B cell (primary cell): ENCODE results near the gene SLIT3. TPM values are rescaled to one million over a fixed set of nuclear protein-coding genes. Genes with fewer than 3 reads are reported as not detected.

Experiments used
- ATAC-seq: fragments of 200-7000 bp; cut with Tn5 transposase; one replicate; pipeline ENCODE4 v1.10.0; 2021; ENCODE audit warnings: low read depth, mild to moderate bottlenecking, moderate number of reproducible peaks, moderate library complexity
- CTCF ChIA-PET: fragments of 350-600 bp; sonication (Branson Sonifier 250); formaldehyde crosslinking; loops from one replicate; lab custom pipeline; 2021; ENCODE audit warnings: antibody characterized with exemption, inconsistent platforms; lab: Charles Lee
- POLR2A ChIA-PET: fragments of 350-600 bp; sonication (Branson Sonifier 250); formaldehyde crosslinking; loops from one replicate; lab custom pipeline; 2021; ENCODE audit warnings: antibody characterized with exemption; lab: Charles Lee
- DNase-seq: peaks from one replicate; pipeline ENCODE4 v3.0.0; 2013
- H2AFZ ChIP-seq: 2 replicates; pipeline ENCODE4 v1.6.1; 2012; ENCODE audit warnings: mild to moderate bottlenecking, low read depth, low read length; ENCODE audit not compliant: insufficient read depth, poor library complexity, severe bottlenecking
- H3K27ac ChIP-seq, 2 donors: 1 replicate in 1 of 2; 2 replicates in 1 of 2; pipeline ENCODE4 v1.5.1; 2012 to 2013; ENCODE audit warnings: low read length in 2 of 2, mild to moderate bottlenecking in 2 of 2, moderate library complexity in 1 of 2
- H3K27me3 ChIP-seq, 4 experiments: fragments of 200-600 bp in 1 of 4; sonication (generic) in 1 of 4; replicated peaks in 1 of 4; 1 replicate in 2 of 4; 2 replicates in 2 of 4; pipeline versions ENCODE4 v1.6.1 to v1.7.0; 2013 to 2016; ENCODE audit warnings: low read length in 3 of 4, mild to moderate bottlenecking in 2 of 4, mixed read lengths in 1 of 4, moderate library complexity in 1 of 4; ENCODE audit not compliant: insufficient read depth in 4 of 4, control insufficient read depth in 3 of 4; ENCODE audit errors: control extremely low read depth in 1 of 4
- H3K36me3 ChIP-seq, 2 experiments: replicated peaks in 1 of 2; 1 replicate in 1 of 2; 2 replicates in 1 of 2; pipeline versions ENCODE4 v1.6.1 to v1.7.1; 2013; ENCODE audit warnings: low read length in 1 of 2; ENCODE audit not compliant: insufficient read depth in 2 of 2, control insufficient read depth in 1 of 2; ENCODE audit errors: control extremely low read depth in 1 of 2, extremely low read depth in 1 of 2
- H3K4me1 ChIP-seq, 2 donors: fragments of 200-600 bp in 1 of 2; sonication (generic) in 1 of 2; 1 replicate in 1 of 2; 2 replicates in 1 of 2; pipeline versions ENCODE4 v1.5.1 to v1.6.1; 2013 to 2017; ENCODE audit warnings: low read length in 2 of 2; ENCODE audit not compliant: control insufficient read depth in 2 of 2, insufficient read depth in 2 of 2
- H3K4me2 ChIP-seq: replicated peaks from 2 replicates; pipeline ENCODE3; 2012; ENCODE audit warnings: mild to moderate bottlenecking, low read depth, low read length; ENCODE audit not compliant: poor library complexity, severe bottlenecking
- H3K4me3 ChIP-seq, 5 experiments: fragments of 200-600 bp in 1 of 5; sonication (generic) in 1 of 5; 1 replicate in 3 of 5; 2 replicates in 2 of 5; pipeline versions ENCODE4 v1.5.1 to v1.7.0; 2011 to 2016; ENCODE audit warnings: low read length in 4 of 5, mild to moderate bottlenecking in 4 of 5, low read depth in 2 of 5, control low read depth in 1 of 5, moderate library complexity in 1 of 5; ENCODE audit not compliant: insufficient read depth in 1 of 5; ENCODE audit errors: control extremely low read depth in 1 of 5, extremely low read depth in 1 of 5
- H3K79me2 ChIP-seq: fragments of 200-600 bp; sonication (generic); one replicate; pipeline ENCODE4 v1.6.0; 2016; ENCODE audit warnings: low read length; ENCODE audit not compliant: control insufficient read depth, insufficient read depth
- H3K9ac ChIP-seq: fragments of 200-600 bp; sonication (generic); 2 replicates; pipeline ENCODE4 v1.6.1; 2017; ENCODE audit warnings: mild to moderate bottlenecking, low read length, moderate library complexity
- H3K9me3 ChIP-seq, 3 donors: one replicate each; pipeline versions ENCODE4 v1.6.1 to v1.7.1; 2013; ENCODE audit warnings: low read length in 2 of 3; ENCODE audit not compliant: control insufficient read depth in 2 of 3, insufficient read depth in 1 of 3; ENCODE audit errors: control extremely low read depth in 1 of 3
- H4K20me1 ChIP-seq: 2 replicates; pipeline ENCODE4 v1.6.0; 2012; ENCODE audit warnings: mild to moderate bottlenecking, low read length; ENCODE audit not compliant: insufficient read depth, control insufficient read depth, poor library complexity, severe bottlenecking
- H3K27ac Mint-ChIP-seq: one replicate; pipeline ENCODE4 v1.8.0; 2021; ENCODE audit warnings: mixed read lengths
- H3K27me3 Mint-ChIP-seq: one replicate; pipeline ENCODE4 v1.8.0; 2021; ENCODE audit warnings: mixed read lengths
- H3K4me1 Mint-ChIP-seq: one replicate; pipeline ENCODE4 v1.8.0; 2021; ENCODE audit warnings: mixed read lengths
- H3K4me3 Mint-ChIP-seq: one replicate; pipeline ENCODE4 v1.8.0; 2021; ENCODE audit warnings: mixed read lengths
- H3K9me3 Mint-ChIP-seq: one replicate; pipeline ENCODE4 v1.8.0; 2022; ENCODE audit warnings: mixed read lengths; ENCODE audit not compliant: insufficient read depth
- CTCF ChIP-seq: fragments of 200-600 bp; IDR thresholded peaks from one replicate; pipeline ENCODE4 v1.8.0; 2022; ENCODE audit warnings: antibody characterized with exemption, mild to moderate bottlenecking
- EZH2 ChIP-seq: IDR thresholded peaks from 2 replicates; pipeline ENCODE4 v1.6.1; 2012; ENCODE audit warnings: borderline replicate concordance, low read depth, mild to moderate bottlenecking, moderate library complexity, low read length; ENCODE audit not compliant: insufficient read depth, poor library complexity, severe bottlenecking
- WGBS: methylation state at CpG from one replicate; pipeline ENCODE4 v1.1.5; 2013; ENCODE audit warnings: missing lambda C conversion rate; ENCODE audit not compliant: insufficient coverage; 5-methylcytosine and 5-hydroxymethylcytosine counted together
- intact Hi-C: fragments of 100-400 bp; cut with micrococcal nuclease; formaldehyde crosslinking; loops from one replicate; pipeline ENCODE4 v1.10.0; 2022
- polyA plus RNA-seq: library from polyadenylated mRNA; depleted of rRNA; stranded (reverse); fragments of >200 nt; gene quantifications from 2 replicates; pipeline ENCODE4 v1.2.3, GENCODE V29; 2012
- total RNA-seq, 2 donors: library from RNA; stranded (reverse); fragments of 120-200 nt in 1 of 2; gene quantifications; 1 replicate in 1 of 2; 2 replicates in 1 of 2; pipeline versions ENCODE4 v1.2.3 to v1.2.4, GENCODE V29; 2013 to 2022

SLIT3 gene
- total and polyA plus RNA-seq, 2 donors (not counting 1 experiment from before 2014, with no cell fraction given) = not detected

- no peak overlapping the region for H3K4me3 Mint-ChIP-seq
- Histone ChIP-seq H4K20me1 (no peaks in the 10 kb centered on the region), H3K4me1 (no peaks in the 10 kb centered on the region), H3K4me3 (no peak overlapping the region), H3K27ac (no peak overlapping the region), H2AFZ (no peak overlapping the region), H3K36me3 (no peaks in the 10 kb centered on the region), H3K4me2 (no peak overlapping the region), H3K79me2 (no peaks in the 10 kb centered on the region), H3K27me3 (peaks cover 0 to 3% (median 0%) of the 10 kb centered on the region in 4 experiments), H3K9ac (no peak overlapping the region), H3K9me3 (no peaks in the 10 kb centered on the region)
- no peaks in the 10 kb centered on the region for H3K4me1 Mint-ChIP-seq
- POLR2A ChIA-PET = no interaction called here
- intact Hi-C loops = no loop called here
- CTCF ChIA-PET = no interaction called here
- ATAC-seq (no peak), DNase-seq (no peak)
- peaks cover 15% of the 10 kb centered on the region for H3K27me3 Mint-ChIP-seq
- WGBS = 91% methylated on average over 4 of the region's 4 CpGs
- TF ChIP-seq CTCF (no peak), EZH2 (no peak)
- H3K27ac Mint-ChIP-seq = no peak overlapping the region
- no peaks in the 10 kb centered on the region for H3K9me3 Mint-ChIP-seq
Measured at GRCh38 chr5:168867241-168867640, 433.7 kb downstream of the SLIT3 start.

GRCh38 chr5:168865968-168866367 is 435.0 kb downstream of the SLIT3 start:
- H3K27ac Mint-ChIP-seq = no peak overlapping the region

More at GRCh38 chr5:168865968-168866367, 435.0 kb downstream of the SLIT3 start:
- Histone ChIP-seq H3K27me3 (peaks cover 0 to 2% (median 0%) of the 10 kb centered on the region in 4 experiments), H2AFZ (no peak overlapping the region), H3K79me2 (no peaks in the 10 kb centered on the region), H3K9ac (no peak overlapping the region), H3K9me3 (no peaks in the 10 kb centered on the region), H3K27ac (no peak overlapping the region), H3K4me1 (no peaks in the 10 kb centered on the region), H3K4me3 (no peak overlapping the region), H3K4me2 (no peak overlapping the region), H3K36me3 (no peaks in the 10 kb centered on the region), H4K20me1 (no peaks in the 10 kb centered on the region)
- CTCF ChIA-PET = no interaction called here
- 89% methylated on average over 5 of the region's 5 CpGs for WGBS
- Mint-ChIP-seq H3K9me3 (no peaks in the 10 kb centered on the region), H3K4me3 (no peak overlapping the region), H3K27me3 (peaks cover 22% of the 10 kb centered on the region), H3K4me1 (no peaks in the 10 kb centered on the region)
- POLR2A ChIA-PET = no interaction called here
- TF ChIP-seq CTCF (no peak), EZH2 (no peak)
- intact Hi-C loops = no loop called here
- no peak for DNase-seq
- ATAC-seq = no peak
